Large intestine (tissue), 12 donors: ENCODE results near the gene TRIM71. TPM values are rescaled to one million over a fixed set of nuclear protein-coding genes. Genes with fewer than 3 reads are reported as not detected.
"Not testable (repeated sequence)": the region's sequence is repeated elsewhere in the genome, so short reads cannot be mapped to it uniquely, and the experiment has no call there.

ENCODE experiments used
- DNase-seq, 2 donors: peaks; one replicate each; pipeline versions ENCODE4 v3.0.0 to v3.0.0-alpha.2; 2013
- H3K27ac ChIP-seq: one replicate; pipeline ENCODE4 v1.5.1; 2013; ENCODE audit warnings: low read length
- H3K27me3 ChIP-seq: 2 replicates; pipeline ENCODE4 v1.6.1; 2013; ENCODE audit warnings: low read length; ENCODE audit not compliant: control insufficient read depth, insufficient read depth
- H3K36me3 ChIP-seq: 2 replicates; pipeline ENCODE4 v1.6.1; 2013; ENCODE audit warnings: low read length; ENCODE audit not compliant: control insufficient read depth, insufficient read depth
- H3K4me1 ChIP-seq: one replicate; pipeline ENCODE4 v1.6.1; 2013; ENCODE audit warnings: low read length; ENCODE audit not compliant: control insufficient read depth, insufficient read depth
- H3K4me3 ChIP-seq: one replicate; pipeline ENCODE4 v1.5.1; 2013; ENCODE audit warnings: low read length
- H3K9me3 ChIP-seq: one replicate; pipeline ENCODE4 v1.6.1; 2013; ENCODE audit warnings: mild to moderate bottlenecking, low read depth, low read length, moderate library complexity; ENCODE audit not compliant: control insufficient read depth
- WGBS: methylation state at CpG from one replicate; pipeline ENCODE4 v1.1.5; 2013; ENCODE audit warnings: low lambda C conversion rate; ENCODE audit not compliant: insufficient coverage; 5-methylcytosine and 5-hydroxymethylcytosine counted together
- long read RNA-seq, 11 donors: transcript quantifications; one replicate each; lab custom pipeline, GENCODE V29; 2026
- polyA plus RNA-seq: library from polyadenylated mRNA; unstranded; fragments of 120-200 nt; gene quantifications from one replicate; pipeline ENCODE4 v1.2.1, GENCODE V29; 2013

The TRIM71 gene
- polyA plus RNA-seq: 3.6 TPM
- long read RNA-seq, donor 1, full-length matches to known transcripts: 4 of 4 reads
- long read RNA-seq, donor 1, partial matches to known transcripts: 0 of 4 reads
- long read RNA-seq, donor 1, other reads (novel, unspliced or antisense): 0 of 4 reads
- long read RNA-seq, donor 2, full-length matches to known transcripts: 1 of 1 reads
- long read RNA-seq, donor 2, partial matches to known transcripts: 0 of 1 reads
- long read RNA-seq, donor 2, other reads (novel, unspliced or antisense): 0 of 1 reads
- long read RNA-seq, donor 3: 0 reads
- long read RNA-seq, donor 4: 0 reads
- long read RNA-seq, donor 5, full-length matches to known transcripts: 2 of 2 reads
- long read RNA-seq, donor 5, partial matches to known transcripts: 0 of 2 reads
- long read RNA-seq, donor 5, other reads (novel, unspliced or antisense): 0 of 2 reads
- long read RNA-seq, donor 6: 0 reads
- long read RNA-seq, donor 7: 0 reads
- long read RNA-seq, donor 8, full-length matches to known transcripts: 1 of 226 reads
- long read RNA-seq, donor 8, partial matches to known transcripts: 189 of 226 reads
- long read RNA-seq, donor 8, other reads (novel, unspliced or antisense): 36 of 226 reads
- long read RNA-seq, donor 9, full-length matches to known transcripts: 1 of 1 reads
- long read RNA-seq, donor 9, partial matches to known transcripts: 0 of 1 reads
- long read RNA-seq, donor 9, other reads (novel, unspliced or antisense): 0 of 1 reads
- long read RNA-seq, donor 10: 0 reads
- long read RNA-seq, donor 11: 0 reads

DNA sequence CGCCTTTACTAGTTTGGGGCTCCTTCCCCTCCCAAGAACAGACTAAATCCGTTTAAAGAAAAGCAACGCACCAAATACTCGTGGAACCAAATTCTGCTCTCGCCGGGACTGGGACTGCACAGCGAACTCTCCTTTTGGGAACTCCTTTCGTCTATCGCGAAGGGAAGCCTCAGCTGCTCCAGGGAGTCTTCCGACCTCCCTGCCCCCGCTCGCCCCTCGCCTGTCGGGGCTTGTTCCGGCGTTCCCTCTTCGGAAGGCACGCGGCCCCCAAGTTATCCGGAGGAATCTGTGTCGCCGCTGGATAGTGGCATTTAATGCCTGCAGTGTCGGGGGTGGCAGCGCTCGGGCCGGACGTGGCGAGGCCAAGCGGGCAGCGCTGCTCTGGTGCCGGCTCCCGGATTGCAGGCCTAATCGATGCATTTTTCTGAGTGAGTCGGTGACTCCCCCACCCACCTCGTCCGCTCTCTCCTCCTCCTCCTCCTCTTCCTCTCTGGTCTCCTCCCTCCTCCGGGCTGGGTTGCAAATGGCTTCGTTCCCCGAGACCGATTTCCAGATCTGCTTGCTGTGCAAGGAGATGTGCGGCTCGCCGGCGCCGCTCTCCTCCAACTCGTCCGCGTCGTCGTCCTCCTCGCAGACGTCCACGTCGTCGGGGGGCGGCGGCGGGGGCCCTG is at the start of gene TRIM71:
TRIM71 (plus strand) TSS at position 440 of the 671 bp plus-strand sequence; CDS start at position 524, 84 bp downstream.
- H3K4me1 ChIP-seq: peaks cover 15% of the 10 kb centered on the region
- DNase-seq: peak in 1 of 2 donors; percentile 75
- H3K27me3 ChIP-seq: peaks cover 43% of the 10 kb centered on the region
- peak within 1 kb of the TSS; percentile 77 for H3K4me3 ChIP-seq
- H3K36me3 ChIP-seq: no peaks in the 10 kb centered on the region
- 0% methylated on average over 3 of the region's 59 CpGs for WGBS
- peaks cover 4% of the 10 kb centered on the region for H3K9me3 ChIP-seq
- H3K27ac ChIP-seq: peak within 1 kb of the TSS; percentile 86

DNA sequence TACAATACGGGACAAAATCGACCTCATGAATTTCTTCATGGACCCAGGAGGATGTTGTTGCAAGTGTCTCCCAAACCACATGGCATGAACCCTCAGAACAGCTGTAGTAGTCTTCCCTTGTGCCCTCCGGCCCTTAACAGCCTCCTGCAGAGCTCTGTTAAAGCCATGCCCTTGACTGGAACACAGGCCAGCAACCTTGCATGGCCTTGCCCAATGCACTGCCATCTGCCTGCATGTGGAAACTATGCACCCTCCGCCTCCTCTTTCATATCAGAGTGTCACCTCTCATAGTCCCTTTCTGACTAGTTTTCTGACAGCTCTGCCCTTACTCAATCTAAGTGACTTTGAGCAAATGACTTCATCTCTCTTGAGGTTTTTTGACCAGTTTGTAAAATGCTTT is 39.4 kb upstream of the TRIM71 start:
- no peak for DNase-seq
- peaks cover 15% of the 10 kb centered on the region for H3K36me3 ChIP-seq
- H3K27ac ChIP-seq: no peak overlapping the region
- no peaks in the 10 kb centered on the region for H3K9me3 ChIP-seq
- peaks cover 11% of the 10 kb centered on the region for H3K4me1 ChIP-seq
- H3K27me3 ChIP-seq: no peaks in the 10 kb centered on the region
- WGBS: no CpG with 5 or more reads among the region's 4 CpGs
- H3K4me3 ChIP-seq: no peak overlapping the region

DNA sequence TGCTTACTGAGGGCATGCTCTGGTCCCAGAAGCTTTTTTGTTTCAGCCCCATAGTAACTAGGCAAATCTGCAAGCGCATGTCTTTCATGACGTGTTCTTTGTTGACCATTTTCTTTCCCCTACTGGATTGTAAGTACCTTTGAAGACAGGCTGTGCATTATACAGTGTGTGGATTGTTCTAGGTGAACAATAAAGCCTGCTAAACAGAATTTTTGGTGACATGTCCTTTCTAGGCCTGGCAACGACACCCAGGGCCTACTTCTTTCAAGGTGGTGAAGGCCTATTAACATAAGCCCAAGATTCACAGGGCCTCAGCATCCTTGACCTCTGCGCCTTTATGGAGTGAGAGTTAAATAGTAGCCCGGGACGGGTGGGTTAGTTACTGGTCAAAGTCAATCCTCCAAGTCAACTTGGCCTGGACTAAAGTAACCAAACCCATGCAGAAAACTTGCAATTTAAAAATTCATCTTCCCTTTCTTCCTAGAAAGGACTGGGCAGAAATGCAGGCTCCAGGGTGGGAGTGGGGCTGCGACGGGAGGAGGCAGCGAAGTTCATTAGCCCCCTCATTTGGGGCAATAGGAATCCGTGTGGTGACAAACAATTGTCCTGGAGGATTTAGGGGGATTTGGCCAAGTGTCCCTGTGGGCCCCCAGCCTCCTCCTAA is 37.6 kb upstream of the TRIM71 start:
- WGBS: no CpG with 5 or more reads among the region's 10 CpGs
- Histone ChIP-seq H3K36me3 (peaks cover 5% of the 10 kb centered on the region), H3K9me3 (no peaks in the 10 kb centered on the region), H3K27me3 (no peaks in the 10 kb centered on the region), H3K27ac (peak overlapping the region; percentile 8), H3K4me1 (peaks cover 11% of the 10 kb centered on the region), H3K4me3 (peak overlapping the region; percentile 47)
- peak; percentile 3 to 43 for DNase-seq

DNA sequence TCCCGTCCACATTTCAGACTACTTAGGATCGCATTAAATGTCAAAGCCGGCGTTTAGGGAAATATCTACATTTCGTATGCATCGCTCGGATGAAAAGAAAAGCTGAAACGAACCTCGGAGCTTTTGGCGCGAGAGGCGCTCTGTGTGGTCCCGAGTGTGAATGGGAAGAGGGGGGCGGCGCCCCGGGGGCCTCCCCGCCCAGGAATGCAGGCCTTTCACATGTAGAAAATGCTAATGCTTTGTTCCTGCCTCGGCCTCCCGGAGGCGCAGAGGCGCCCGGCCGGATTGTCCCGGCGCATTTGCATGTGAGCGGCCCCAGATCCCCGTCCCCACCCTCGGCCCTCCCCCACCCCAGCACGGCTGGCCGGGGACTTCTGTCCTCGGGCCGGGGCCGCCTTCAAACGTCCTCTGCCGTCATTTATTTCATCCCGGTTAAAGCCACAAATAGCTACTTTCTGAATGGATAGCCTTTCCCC is 37.0 kb upstream of the TRIM71 start:
- H3K27ac ChIP-seq: peak overlapping the region; percentile 45
- WGBS: no CpG with 5 or more reads among the region's 36 CpGs

DNA sequence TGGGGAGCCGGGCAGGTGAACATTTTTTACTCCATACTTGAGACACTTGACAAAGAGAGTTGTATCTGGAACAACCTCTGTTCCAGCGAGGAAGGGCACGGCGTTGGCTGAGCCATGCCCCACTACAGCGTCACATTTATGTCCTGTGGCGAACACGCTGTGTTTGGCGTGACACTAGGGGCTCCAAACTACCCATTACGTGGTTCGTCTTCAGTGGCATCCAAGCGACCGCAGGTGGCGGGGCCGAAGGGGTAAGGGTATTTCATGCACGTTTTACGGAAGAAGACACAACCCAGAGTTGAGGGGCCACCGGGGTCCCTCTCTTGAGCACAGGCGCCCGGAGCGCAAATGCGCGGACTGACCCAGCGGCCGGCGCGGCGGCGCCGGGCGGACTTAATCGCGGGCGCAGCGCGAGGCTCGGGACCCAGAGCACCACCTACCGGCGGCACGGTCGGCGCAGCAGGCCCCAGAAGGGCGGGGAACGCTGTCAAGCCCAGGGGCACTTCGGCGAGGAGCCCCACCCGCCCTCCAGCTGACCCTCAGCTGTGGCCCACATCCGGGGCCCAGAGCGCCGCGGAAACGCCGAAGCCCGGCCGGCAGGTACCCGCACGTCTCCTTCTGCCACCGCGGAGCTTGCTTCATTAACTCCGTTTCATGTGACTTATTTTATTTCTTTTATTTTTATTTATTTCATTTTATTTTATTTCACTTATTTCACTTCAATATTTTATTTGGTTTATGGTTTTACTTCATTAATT is 36.4 kb upstream of the TRIM71 start:
- Histone ChIP-seq H3K36me3 (no peaks in the 10 kb centered on the region), H3K9me3 (no peaks in the 10 kb centered on the region), H3K4me1 (peaks cover 11% of the 10 kb centered on the region), H3K27me3 (no peaks in the 10 kb centered on the region), H3K4me3 (peak overlapping the region; percentile 47), H3K27ac (peak overlapping the region; percentile 45)
- 4% methylated on average over 7 of the region's 59 CpGs for WGBS
- peak; percentile 74 to 85 for DNase-seq

More for the DNA sequence above, 37.0 kb upstream of the TRIM71 start:
- Histone ChIP-seq H3K36me3 (peaks cover 2% of the 10 kb centered on the region), H3K9me3 (no peaks in the 10 kb centered on the region), H3K27me3 (no peaks in the 10 kb centered on the region), H3K4me3 (peak overlapping the region; percentile 47), H3K4me1 (peaks cover 11% of the 10 kb centered on the region)
- peak; percentile 58 to 77 for DNase-seq

DNA sequence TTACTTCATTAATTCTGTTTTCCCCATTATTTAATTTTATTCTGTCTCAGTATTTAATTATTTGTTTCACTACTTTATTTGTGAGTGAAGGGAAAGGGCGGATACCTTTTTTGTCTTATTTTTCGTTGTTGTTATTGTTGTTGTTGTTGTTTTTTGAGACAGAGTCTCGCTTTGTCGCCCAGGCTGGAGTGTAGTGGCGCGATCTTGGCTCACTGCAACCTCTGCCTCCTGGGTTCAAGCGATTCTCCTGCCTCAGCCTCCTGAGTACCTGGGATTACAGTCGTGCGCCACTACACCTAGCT is 35.9 kb upstream of the TRIM71 start:
- peak overlapping the region; percentile 47 for H3K4me3 ChIP-seq
- not testable (repeated sequence) for H3K27me3 ChIP-seq

DNA sequence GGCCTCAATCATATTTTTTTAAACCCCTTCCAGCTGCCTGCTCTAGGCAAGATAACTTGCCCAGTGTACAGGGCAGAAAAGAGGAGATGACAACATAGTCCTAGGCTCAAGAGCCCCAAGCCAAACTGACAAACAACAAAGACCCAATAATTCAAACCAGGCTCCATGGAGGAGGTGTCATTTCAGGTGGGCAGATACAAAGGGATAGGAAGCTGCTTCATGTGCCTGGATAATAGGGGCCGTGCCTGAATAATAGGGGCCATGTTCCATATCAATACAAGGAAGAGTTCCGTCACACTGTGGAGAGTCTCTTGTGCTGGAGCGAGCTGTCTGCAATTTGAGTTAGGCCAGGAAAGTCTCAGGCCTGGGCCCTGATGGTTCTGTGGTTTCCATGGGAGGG is 35.4 kb upstream of the TRIM71 start:
- no peaks in the 10 kb centered on the region for H3K9me3 ChIP-seq
- H3K27ac ChIP-seq: no peak overlapping the region
- no CpG with 5 or more reads among the region's 3 CpGs for WGBS
- no peak for DNase-seq
- H3K36me3 ChIP-seq: no peaks in the 10 kb centered on the region
- H3K4me3 ChIP-seq: no peak overlapping the region
- peaks cover 11% of the 10 kb centered on the region for H3K4me1 ChIP-seq
- no peaks in the 10 kb centered on the region for H3K27me3 ChIP-seq

More for the DNA sequence above, 35.9 kb upstream of the TRIM71 start:
- no CpG with 5 or more reads among the region's 9 CpGs for WGBS
- not testable (repeated sequence) for H3K27ac ChIP-seq, H3K9me3 ChIP-seq, H3K36me3 ChIP-seq, DNase-seq
- peaks cover 11% of the 10 kb centered on the region for H3K4me1 ChIP-seq

DNA sequence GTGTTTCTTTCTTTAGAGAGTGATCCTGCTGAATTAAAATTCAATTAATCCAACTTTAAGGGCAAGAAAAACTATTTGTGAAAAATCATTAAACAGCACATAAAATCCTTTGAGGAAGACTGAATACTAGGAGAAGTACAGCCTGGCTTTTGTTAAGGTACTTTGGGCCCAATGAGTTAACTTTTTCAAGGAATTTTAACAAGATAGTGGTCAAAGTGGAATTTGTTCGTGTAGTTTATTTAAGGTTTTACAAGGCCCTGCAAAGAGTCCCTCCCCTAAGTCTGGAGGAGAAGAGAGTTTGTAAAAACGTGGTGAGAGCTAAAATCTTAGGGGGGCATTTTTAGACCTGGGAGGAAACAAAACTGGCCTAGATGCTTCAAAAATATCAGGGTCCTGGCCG is 26.0 kb upstream of the TRIM71 start:
- DNase-seq: no peak
- Histone ChIP-seq H3K4me1 (no peaks in the 10 kb centered on the region), H3K27ac (no peak overlapping the region), H3K9me3 (no peaks in the 10 kb centered on the region), H3K36me3 (no peaks in the 10 kb centered on the region), H3K27me3 (no peaks in the 10 kb centered on the region), H3K4me3 (no peak overlapping the region)
- 40% methylated on average over 1 of the region's 3 CpGs for WGBS

DNA sequence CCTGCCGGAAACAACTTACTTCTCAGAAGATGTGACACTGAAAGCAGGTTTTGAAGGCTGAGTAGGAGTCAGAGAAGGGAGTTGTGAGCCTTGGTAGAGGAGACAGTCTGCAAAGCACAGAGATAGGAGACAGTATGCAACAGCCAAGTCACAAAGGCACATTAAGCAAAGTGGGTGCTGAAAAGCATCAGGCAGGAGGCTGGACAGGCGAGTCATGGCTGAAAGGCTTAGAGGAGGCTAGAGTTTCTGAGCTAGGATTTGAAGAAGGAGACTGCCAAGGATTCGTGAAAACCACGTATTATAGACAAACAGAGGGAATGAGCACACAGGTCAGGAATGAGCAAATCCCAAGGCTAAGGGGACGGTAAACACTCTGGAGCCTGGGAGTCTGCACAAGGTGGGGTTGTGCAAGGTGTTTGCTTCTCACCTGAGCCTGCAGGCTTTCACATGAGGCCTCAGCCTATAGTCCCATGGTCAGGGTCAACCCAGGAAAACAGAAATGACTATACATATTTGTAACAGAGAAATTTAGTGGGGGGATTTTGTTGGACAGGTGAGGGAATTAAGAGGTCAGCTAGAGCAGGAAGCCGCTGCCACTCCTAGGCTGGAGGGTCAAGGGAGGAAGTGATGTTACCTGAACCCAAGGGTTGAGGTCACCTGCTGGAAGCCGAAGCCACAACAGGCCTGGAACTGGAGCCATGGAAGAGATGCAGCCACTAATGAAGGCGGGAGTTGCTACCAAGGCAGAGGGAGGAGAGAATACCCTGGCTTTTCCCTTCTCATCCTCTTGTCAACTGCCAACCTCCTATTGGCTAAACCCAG is 23.1 kb upstream of the TRIM71 start:
- no peaks in the 10 kb centered on the region for H3K27me3 ChIP-seq
- H3K27ac ChIP-seq: peak overlapping the region; percentile 33
- DNase-seq: peak in 1 of 2 donors; percentile 47
- H3K4me1 ChIP-seq: no peaks in the 10 kb centered on the region
- H3K9me3 ChIP-seq: no peaks in the 10 kb centered on the region
- no peak overlapping the region for H3K4me3 ChIP-seq
- WGBS: 86% methylated on average over 1 of the region's 8 CpGs
- H3K36me3 ChIP-seq: no peaks in the 10 kb centered on the region
